Keratinocyte (primary cell): ENCODE results near the gene SKI. TPM values are rescaled to one million over a fixed set of nuclear protein-coding genes. Genes with fewer than 3 reads are reported as not detected.

Experiments
- DNase-seq: peaks from one replicate; pipeline ENCODE4 v3.0.0-alpha.2; 2011; ENCODE audit warnings: low read depth, missing footprints, low spot score
- FAIRE-seq: peaks from 2 replicates; lab custom pipeline; 2011; peaks lifted over from hg19 to GRCh38; lab: Jason Lieb, UNC
- H2AFZ ChIP-seq: 2 replicates; pipeline ENCODE4 v1.6.0; 2012; ENCODE audit warnings: low read length, control low read depth, inconsistent platforms; ENCODE audit not compliant: control insufficient read depth
- H3K27ac ChIP-seq: 2 replicates; pipeline ENCODE4 v1.5.1; 2011; ENCODE audit warnings: low read length; ENCODE audit not compliant: control insufficient read depth, insufficient read depth
- H3K27me3 ChIP-seq: 3 replicates; pipeline ENCODE4 v1.6.0; 2011; ENCODE audit warnings: low read length; ENCODE audit not compliant: control insufficient read depth, insufficient read depth; ENCODE audit errors: extremely low read depth
- H3K36me3 ChIP-seq, 2 experiments: 2 replicates in 1 of 2; 3 replicates in 1 of 2; pipeline ENCODE4 v1.5.1; 2011; ENCODE audit warnings: low read length in 2 of 2, mild to moderate bottlenecking in 1 of 2; ENCODE audit not compliant: control insufficient read depth in 2 of 2, insufficient read depth in 2 of 2; ENCODE audit errors: extremely low read depth in 1 of 2
- H3K4me1 ChIP-seq: 3 replicates; pipeline ENCODE4 v1.5.1; 2011; ENCODE audit warnings: low read length; ENCODE audit not compliant: control insufficient read depth, insufficient read depth; ENCODE audit errors: extremely low read depth
- H3K4me2 ChIP-seq: 3 replicates; pipeline ENCODE4 v1.6.0; 2011; ENCODE audit warnings: low read depth, low read length; ENCODE audit not compliant: control insufficient read depth, insufficient read depth; ENCODE audit errors: extremely low read depth
- H3K4me3 ChIP-seq, 3 experiments: fragments of 200-600 bp in 1 of 3; sonication (generic) in 1 of 3; 2 replicates in 2 of 3; 3 replicates in 1 of 3; pipeline ENCODE4 v1.5.1; 2011 to 2016; ENCODE audit warnings: low read length in 3 of 3, mild to moderate bottlenecking in 3 of 3, control low read depth in 2 of 3, inconsistent platforms in 1 of 3, low read depth in 1 of 3, mixed read lengths in 1 of 3, mixed run types in 1 of 3, moderate library complexity in 1 of 3; ENCODE audit not compliant: control insufficient read depth in 2 of 3, insufficient read depth in 2 of 3; ENCODE audit errors: extremely low read depth in 1 of 3
- H3K79me2 ChIP-seq: 2 replicates; pipeline ENCODE4 v1.6.0; 2012; ENCODE audit warnings: low read length; ENCODE audit not compliant: control insufficient read depth, insufficient read depth
- H3K9ac ChIP-seq: 3 replicates; pipeline ENCODE4 v1.6.0; 2011; ENCODE audit warnings: low read length; ENCODE audit not compliant: control insufficient read depth, insufficient read depth; ENCODE audit errors: extremely low read depth
- H3K9me1 ChIP-seq: 3 replicates; pipeline ENCODE4 v1.6.0; 2011; ENCODE audit warnings: low read length; ENCODE audit not compliant: control insufficient read depth, insufficient read depth; ENCODE audit errors: extremely low read depth
- H3K9me3 ChIP-seq: 2 replicates; pipeline ENCODE4 v1.5.1; 2012; ENCODE audit warnings: low read depth, low read length; ENCODE audit not compliant: control insufficient read depth
- H4K20me1 ChIP-seq: 3 replicates; pipeline ENCODE4 v1.6.0; 2011; ENCODE audit warnings: low read length; ENCODE audit not compliant: control insufficient read depth, insufficient read depth; ENCODE audit errors: extremely low read depth
- EZH2 ChIP-seq: IDR thresholded peaks from one replicate; pipeline ENCODE4 v1.6.1; 2012; ENCODE audit warnings: inconsistent platforms, mild to moderate bottlenecking, low read length, moderate library complexity
- dilution Hi-C: fragments of 300-500 bp; cut with MboI; formaldehyde crosslinking; loops from one replicate; pipeline ENCODE4 v1.7.0; 2020; ENCODE audit warnings: low sequenced_read_pairs; ENCODE audit not compliant: extremely low pct_ligation_motif_present
- polyA plus RNA-seq, 5 experiments: library from polyadenylated mRNA; depleted of rRNA in 3 of 5; stranded (reverse) in 3 of 5; stranded (forward) in 1 of 5; unstranded in 1 of 5; fragments of >200 nt; gene quantifications; 1 replicate in 1 of 5; 2 replicates in 3 of 5; 3 replicates in 1 of 5; pipeline versions ENCODE4 v1.2.1 to v1.2.3, GENCODE V29; 2011 to 2012; ENCODE audit warnings: missing spikeins in 2 of 5, low read depth in 1 of 5, low replicate concordance in 1 of 5
- TF ChIP-seq, protein P1 (sequence below), 3 experiments: IDR thresholded peaks in 1 of 3; conservative IDR thresholded peaks in 1 of 3; optimal IDR thresholded peaks in 1 of 3; 2 replicates in 2 of 3; 3 replicates in 1 of 3; pipeline versions ENCODE3 to v1.5.1; 2011; ENCODE audit warnings: low read length in 3 of 3, mild to moderate bottlenecking in 3 of 3, moderate library complexity in 2 of 3, control low read depth in 1 of 3, inconsistent platforms in 1 of 3; ENCODE audit not compliant: insufficient read depth in 2 of 3; ENCODE audit errors: extremely low read depth in 1 of 3

The SKI gene
- polyA plus RNA-seq, 1 donor (not counting 4 experiments of a cell fraction or from before 2014, with no cell fraction given): 4.8 TPM

DNA sequence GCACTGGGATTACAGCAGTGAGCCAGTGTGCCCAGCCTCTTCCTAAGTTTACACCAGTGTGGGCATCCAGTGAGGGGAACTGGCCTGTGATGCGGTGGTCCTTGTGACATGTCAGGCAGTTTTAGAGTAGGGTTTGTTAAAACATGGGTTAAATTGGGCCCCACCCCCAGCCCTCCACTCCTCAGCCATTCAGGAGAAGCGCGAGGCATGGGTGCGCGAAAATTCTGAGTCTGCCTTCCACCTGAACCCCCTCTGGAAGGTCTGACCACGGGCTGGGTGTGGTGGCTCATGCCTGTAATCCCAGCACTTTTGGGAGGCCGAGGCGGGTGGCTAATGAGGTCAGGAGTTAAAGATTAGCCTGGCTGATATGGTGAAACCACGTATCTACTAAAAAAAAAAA lies 51.7 kb downstream of the SKI start:
- H3K4me2 ChIP-seq: no peak overlapping the region
- DNase-seq (no peak), FAIRE-seq (no peak)
- H3K79me2 ChIP-seq: peaks cover 63% of the 10 kb centered on the region
- H3K9me3 ChIP-seq: no peaks in the 10 kb centered on the region
- peaks cover 4% of the 10 kb centered on the region for H3K4me1 ChIP-seq
- H3K9me1 ChIP-seq: peaks cover 2% of the 10 kb centered on the region
- dilution Hi-C loops: loop anchor here (10.0 kb wide), 1 partner anchor 85 kb away; the partner anchor contains the start of gene FAAP20
- peaks cover 6% of the 10 kb centered on the region for H4K20me1 ChIP-seq
- no peak overlapping the region for H3K27ac ChIP-seq
- TF ChIP-seq, protein P1, sequence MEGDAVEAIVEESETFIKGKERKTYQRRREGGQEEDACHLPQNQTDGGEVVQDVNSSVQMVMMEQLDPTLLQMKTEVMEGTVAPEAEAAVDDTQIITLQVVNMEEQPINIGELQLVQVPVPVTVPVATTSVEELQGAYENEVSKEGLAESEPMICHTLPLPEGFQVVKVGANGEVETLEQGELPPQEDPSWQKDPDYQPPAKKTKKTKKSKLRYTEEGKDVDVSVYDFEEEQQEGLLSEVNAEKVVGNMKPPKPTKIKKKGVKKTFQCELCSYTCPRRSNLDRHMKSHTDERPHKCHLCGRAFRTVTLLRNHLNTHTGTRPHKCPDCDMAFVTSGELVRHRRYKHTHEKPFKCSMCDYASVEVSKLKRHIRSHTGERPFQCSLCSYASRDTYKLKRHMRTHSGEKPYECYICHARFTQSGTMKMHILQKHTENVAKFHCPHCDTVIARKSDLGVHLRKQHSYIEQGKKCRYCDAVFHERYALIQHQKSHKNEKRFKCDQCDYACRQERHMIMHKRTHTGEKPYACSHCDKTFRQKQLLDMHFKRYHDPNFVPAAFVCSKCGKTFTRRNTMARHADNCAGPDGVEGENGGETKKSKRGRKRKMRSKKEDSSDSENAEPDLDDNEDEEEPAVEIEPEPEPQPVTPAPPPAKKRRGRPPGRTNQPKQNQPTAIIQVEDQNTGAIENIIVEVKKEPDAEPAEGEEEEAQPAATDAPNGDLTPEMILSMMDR (optimal IDR thresholded peaks at IDR 0.05 in 1 of 3, IDR thresholded peaks at IDR 0.05 in 1 of 3, conservative IDR thresholded peaks at IDR 0.05 in 1 of 3; ENCODE audit: extremely low read depth in 1 of 3, insufficient read depth in 2 of 3, low read length in 3 of 3): no peak
- TF ChIP-seq EZH2: no peak
- no peak overlapping the region for H3K4me3 ChIP-seq
- H3K27me3 ChIP-seq: no peaks in the 10 kb centered on the region
- no peak overlapping the region for H3K9ac ChIP-seq
- H2AFZ ChIP-seq: no peak overlapping the region
- peaks cover 0 to 7% of the 10 kb centered on the region in 2 experiments for H3K36me3 ChIP-seq

DNA sequence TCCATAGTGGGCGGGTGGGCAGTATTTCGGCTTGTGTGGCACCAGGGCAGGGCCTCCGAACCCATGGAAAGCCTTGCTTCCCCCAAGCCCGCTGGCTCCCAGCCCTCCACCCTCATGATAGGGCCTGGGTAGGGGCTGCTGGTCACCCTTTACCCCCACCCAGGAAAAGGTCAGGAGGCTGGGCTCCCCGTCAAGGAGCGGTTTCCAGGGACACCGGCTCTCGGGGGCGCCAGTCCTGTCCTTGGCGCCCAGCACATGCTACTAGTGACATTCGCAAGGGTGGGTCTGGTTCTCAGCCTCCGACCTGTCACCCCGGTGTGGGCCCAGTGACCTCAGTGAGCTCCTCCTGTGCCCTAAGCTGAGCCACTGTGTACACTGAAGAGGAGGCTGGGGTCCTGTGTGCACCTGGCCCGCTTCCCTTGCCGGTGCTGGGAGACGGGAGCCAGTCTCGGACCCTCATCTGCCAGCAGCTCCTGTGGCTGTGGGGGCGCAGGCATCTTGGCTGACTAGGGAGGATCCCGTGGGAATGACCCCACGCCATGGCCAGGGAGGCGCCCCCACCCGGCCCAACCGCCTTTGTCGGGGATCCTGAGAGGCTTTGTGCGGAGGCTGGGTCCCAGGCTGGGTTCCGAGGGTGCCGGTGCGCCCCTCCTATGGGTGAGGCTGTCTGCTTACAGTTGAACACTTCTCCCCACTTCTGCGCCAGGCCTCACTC lies 54.6 kb downstream of the SKI start:
- DNase-seq (no peak), FAIRE-seq (no peak)
- dilution Hi-C loops: no loop called here
- TF ChIP-seq, protein P1 (optimal IDR thresholded peaks at IDR 0.05 in 1 of 3, IDR thresholded peaks at IDR 0.05 in 1 of 3, conservative IDR thresholded peaks at IDR 0.05 in 1 of 3; ENCODE audit: extremely low read depth in 1 of 3, insufficient read depth in 2 of 3, low read length in 3 of 3): no peak
- no peak for TF ChIP-seq EZH2
- no peaks in the 10 kb centered on the region for H4K20me1 ChIP-seq
- H3K79me2 ChIP-seq: peaks cover 56% of the 10 kb centered on the region
- H3K4me2 ChIP-seq: no peak overlapping the region
- H3K4me1 ChIP-seq: peaks cover 4% of the 10 kb centered on the region
- H3K27me3 ChIP-seq: no peaks in the 10 kb centered on the region
- no peak overlapping the region for H3K27ac ChIP-seq
- H3K9me3 ChIP-seq: no peaks in the 10 kb centered on the region
- H3K9me1 ChIP-seq: no peaks in the 10 kb centered on the region
- H3K9ac ChIP-seq: no peak overlapping the region
- H3K4me3 ChIP-seq: no peak overlapping the region
- peaks cover 0 to 7% of the 10 kb centered on the region in 2 experiments for H3K36me3 ChIP-seq
- H2AFZ ChIP-seq: no peak overlapping the region
